Prostate gland (tissue), 2 donors: ENCODE data around the gene RBFOX2. TPM values are rescaled to one million over a fixed set of nuclear protein-coding genes. Genes with fewer than 3 reads are reported as not detected.

Experiments used
- DNase-seq: peaks from one replicate; pipeline ENCODE4 v3.0.0-alpha.2; 2019; ENCODE audit warnings: low spot score
- H3K27ac ChIP-seq, 2 donors: fragments of 200-600 bp; sonication (generic); 2 replicates each; pipeline ENCODE4 v1.5.1; 2017 to 2019
- H3K27me3 ChIP-seq: fragments of 200-600 bp; sonication (generic); replicated peaks from 2 replicates; pipeline ENCODE4 v1.5.1; 2019; ENCODE audit not compliant: insufficient read depth
- H3K36me3 ChIP-seq, 2 donors: fragments of 200-600 bp; sonication (generic); 1 replicate in 1 of 2; 2 replicates in 1 of 2; pipeline versions ENCODE4 v1.5.1 to v1.8.1; 2017 to 2019
- H3K4me1 ChIP-seq: fragments of 200-600 bp; sonication (generic); replicated peaks from 2 replicates; pipeline ENCODE4 v1.5.1; 2019
- H3K4me3 ChIP-seq, 2 donors: fragments of 200-600 bp; sonication (generic); 2 replicates each; pipeline ENCODE4 v1.5.1; 2017 to 2019
- H3K9me3 ChIP-seq: fragments of 200-600 bp; sonication (generic); 2 replicates; pipeline ENCODE4 v1.5.1; 2017
- POLR2A ChIP-seq: fragments of 450-650 bp; IDR thresholded peaks from one replicate; pipeline ENCODE4 v1.6.1; 2016; ENCODE audit warnings: antibody characterized with exemption, mild to moderate bottlenecking
- POLR2AphosphoS5 ChIP-seq: sonication (generic); formaldehyde crosslinking; IDR thresholded peaks from one replicate; pipeline ENCODE4 v1.6.1; 2017; ENCODE audit warnings: antibody characterized with exemption
- WGBS: methylation state at CpG from one replicate; pipeline ENCODE4 v1.1.5; 2018; 5-methylcytosine and 5-hydroxymethylcytosine counted together
- intact Hi-C: fragments of 100-400 bp; cut with DNase I; formaldehyde crosslinking; loops from one replicate; pipeline ENCODE4 v1.14.2; 2022
- total RNA-seq, 2 donors: library from RNA; depleted of rRNA; stranded (reverse); fragments of >200 nt; gene quantifications; one replicate each; pipeline ENCODE4 v1.1.0, GENCODE V29; 2016
- TF ChIP-seq, protein P1 (sequence below), 4 experiments: fragments of 200-600 bp in 2 of 4; fragments of 450-650 bp in 2 of 4; sonication (generic) in 2 of 4; IDR thresholded peaks; 1 replicate in 3 of 4; 2 replicates in 1 of 4; pipeline ENCODE4 v1.5.1; 2016 to 2019; ENCODE audit warnings: antibody characterized with exemption in 4 of 4, mild to moderate bottlenecking in 2 of 4, moderate library complexity in 2 of 4

The RBFOX2 gene
- total RNA-seq, 2 donors from 2014 or later: 59.8 to 79.4 TPM

DNA sequence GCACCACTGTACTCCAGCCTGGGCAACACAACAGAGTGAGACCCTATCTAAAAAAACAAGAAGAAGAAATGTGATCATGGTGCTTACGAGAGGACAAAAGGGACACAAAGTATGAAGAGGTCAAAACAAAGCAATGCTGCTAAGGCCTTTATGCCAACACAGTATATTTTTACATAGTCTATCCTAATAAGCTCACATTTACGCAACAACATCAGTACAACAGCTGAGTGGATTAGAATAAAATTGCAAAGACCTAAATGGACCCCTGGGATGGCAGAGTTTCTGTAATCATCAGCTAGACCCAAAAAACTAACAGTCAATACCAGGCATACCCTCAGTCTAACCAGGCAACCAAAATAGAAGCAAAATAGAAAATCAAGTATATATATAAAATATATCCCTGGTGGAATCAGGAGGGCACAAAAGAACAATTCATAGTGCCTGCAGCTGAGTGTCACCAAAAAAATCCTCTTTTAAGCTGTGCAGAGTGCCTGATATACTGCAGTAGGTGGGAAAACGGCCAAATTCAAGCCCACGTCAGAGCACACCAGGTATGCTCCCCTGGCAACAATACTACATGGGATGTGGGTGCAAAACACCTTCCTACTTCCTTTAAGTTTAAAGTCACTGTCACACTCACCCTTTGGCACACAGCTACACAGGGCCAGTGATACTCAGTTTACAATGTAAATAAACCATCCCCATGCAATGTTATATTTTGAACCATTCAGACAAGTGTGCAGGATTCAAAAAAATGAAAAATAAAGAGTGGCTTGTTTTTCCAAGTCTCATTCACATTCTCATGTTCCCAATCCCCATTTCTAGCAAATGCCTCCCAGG, 57.8 kb downstream of the RBFOX2 start:
- TF ChIP-seq, protein P1, sequence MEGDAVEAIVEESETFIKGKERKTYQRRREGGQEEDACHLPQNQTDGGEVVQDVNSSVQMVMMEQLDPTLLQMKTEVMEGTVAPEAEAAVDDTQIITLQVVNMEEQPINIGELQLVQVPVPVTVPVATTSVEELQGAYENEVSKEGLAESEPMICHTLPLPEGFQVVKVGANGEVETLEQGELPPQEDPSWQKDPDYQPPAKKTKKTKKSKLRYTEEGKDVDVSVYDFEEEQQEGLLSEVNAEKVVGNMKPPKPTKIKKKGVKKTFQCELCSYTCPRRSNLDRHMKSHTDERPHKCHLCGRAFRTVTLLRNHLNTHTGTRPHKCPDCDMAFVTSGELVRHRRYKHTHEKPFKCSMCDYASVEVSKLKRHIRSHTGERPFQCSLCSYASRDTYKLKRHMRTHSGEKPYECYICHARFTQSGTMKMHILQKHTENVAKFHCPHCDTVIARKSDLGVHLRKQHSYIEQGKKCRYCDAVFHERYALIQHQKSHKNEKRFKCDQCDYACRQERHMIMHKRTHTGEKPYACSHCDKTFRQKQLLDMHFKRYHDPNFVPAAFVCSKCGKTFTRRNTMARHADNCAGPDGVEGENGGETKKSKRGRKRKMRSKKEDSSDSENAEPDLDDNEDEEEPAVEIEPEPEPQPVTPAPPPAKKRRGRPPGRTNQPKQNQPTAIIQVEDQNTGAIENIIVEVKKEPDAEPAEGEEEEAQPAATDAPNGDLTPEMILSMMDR (IDR thresholded peaks at IDR 0.05): no peak
- TF ChIP-seq POLR2A (no peak), POLR2AphosphoS5 (no peak)
- Histone ChIP-seq H3K4me3 (no peak overlapping the region), H3K36me3 (no peaks in the 10 kb centered on the region), H3K4me1 (peaks cover 26% of the 10 kb centered on the region), H3K9me3 (no peaks in the 10 kb centered on the region), H3K27me3 (no peaks in the 10 kb centered on the region), H3K27ac (peak overlapping the region; percentile 43 to 47)
- intact Hi-C loops: loop anchor here (5.0 kb wide), 1 partner anchor 56 kb away; the partner anchor contains the start of gene RBFOX2
- WGBS: 55% methylated on average over 4 of the region's 4 CpGs
- no peak for DNase-seq

DNA sequence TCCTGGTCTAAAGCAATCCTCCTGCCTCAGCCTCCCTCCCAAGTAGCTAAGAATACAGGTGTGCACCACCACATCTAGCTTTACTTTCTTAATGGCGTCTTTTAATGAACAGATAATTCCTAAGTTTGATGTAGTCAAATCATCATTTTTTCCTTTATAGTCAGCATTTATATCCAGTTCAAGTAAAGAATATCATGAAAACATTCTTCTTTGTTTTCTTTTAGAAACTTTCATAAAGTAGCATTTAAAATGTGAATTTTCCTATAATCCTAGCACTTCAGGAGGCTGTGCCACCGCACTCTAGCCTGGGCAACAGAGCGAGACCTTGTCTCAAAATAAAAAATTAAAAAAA, 61.6 kb downstream of the RBFOX2 start:
- over 99% methylated on average over 3 of the region's 3 CpGs for WGBS
- Histone ChIP-seq H3K4me3 (no peak overlapping the region), H3K36me3 (no peaks in the 10 kb centered on the region), H3K4me1 (peaks cover 7% of the 10 kb centered on the region), H3K27me3 (no peaks in the 10 kb centered on the region), H3K27ac (no peak overlapping the region), H3K9me3 (no peaks in the 10 kb centered on the region)
- DNase-seq: no peak
- intact Hi-C loops: no loop called here
- TF ChIP-seq, protein P1 (IDR thresholded peaks at IDR 0.05): no peak

DNA sequence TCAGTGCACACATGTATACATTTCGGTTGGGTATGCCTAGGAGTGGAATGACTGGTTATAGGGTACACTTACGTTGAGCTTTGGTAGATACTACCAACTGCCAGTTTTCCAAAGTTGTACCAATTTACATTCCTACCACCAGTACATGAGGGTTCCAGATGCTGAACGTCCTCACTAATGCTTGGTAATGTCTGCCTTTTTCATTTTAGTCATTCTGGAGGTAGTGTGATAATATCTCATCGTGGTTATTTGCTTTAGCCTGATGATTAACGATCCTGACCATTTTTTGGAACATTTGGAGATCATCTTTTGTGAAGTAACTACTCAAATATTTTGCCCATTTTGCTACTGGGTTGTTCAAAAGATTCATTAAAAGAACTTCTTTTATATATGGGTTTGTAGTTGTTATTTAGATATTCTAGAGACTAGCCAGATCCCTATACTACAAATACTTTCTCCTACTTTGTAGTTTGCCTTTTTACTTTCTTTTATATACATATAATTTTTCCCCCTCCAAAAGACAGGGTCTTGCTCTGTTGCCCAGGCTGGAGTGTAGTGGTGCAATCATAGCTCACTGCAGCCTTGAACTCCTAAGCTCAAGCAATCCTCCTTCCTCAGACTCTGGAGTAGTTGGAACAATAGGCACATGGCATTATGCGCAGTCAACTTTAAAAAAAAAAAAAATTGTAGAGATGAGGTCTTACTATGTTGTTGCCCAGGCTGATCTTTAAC, 62.1 kb downstream of the RBFOX2 start:
- TF ChIP-seq, protein P1 (IDR thresholded peaks at IDR 0.05): no peak
- TF ChIP-seq POLR2AphosphoS5: no peak
- TF ChIP-seq POLR2A: no peak
- intact Hi-C loops: no loop called here
- no peak overlapping the region for H3K4me3 ChIP-seq
- H3K27ac ChIP-seq: no peak overlapping the region
- no peaks in the 10 kb centered on the region for H3K36me3 ChIP-seq
- 58% methylated on average over 6 of the region's 6 CpGs for WGBS
- H3K9me3 ChIP-seq: no peaks in the 10 kb centered on the region
- peaks cover 7% of the 10 kb centered on the region for H3K4me1 ChIP-seq
- DNase-seq: no peak
- H3K27me3 ChIP-seq: no peaks in the 10 kb centered on the region

DNA sequence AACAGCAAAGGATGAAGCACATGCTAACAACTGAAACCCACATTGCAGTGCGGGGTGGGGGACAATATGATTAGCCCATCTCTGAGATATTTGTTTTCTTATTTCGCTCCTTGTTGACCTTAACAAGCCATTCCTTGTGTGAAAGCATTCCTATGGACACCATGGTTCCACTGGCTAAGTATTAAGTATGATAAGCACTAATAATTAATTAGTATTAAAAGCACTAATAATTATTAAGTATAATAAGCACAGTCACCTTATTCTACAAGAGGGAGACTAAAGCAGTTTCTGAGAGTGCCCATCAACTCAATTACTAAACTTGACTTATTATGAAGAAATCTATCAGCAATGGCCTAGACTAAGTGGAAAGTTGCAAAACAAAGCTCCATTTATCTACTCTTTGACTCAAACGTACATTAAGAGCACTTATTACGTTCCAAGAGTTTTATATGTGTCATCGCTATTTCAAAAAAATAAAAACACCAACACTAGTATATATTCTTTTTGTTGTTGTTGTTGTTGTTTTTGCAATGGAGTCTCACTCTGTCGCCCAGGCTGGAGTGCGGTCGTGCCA, 65.3 kb downstream of the RBFOX2 start:
- H3K4me1 ChIP-seq: peaks cover 2% of the 10 kb centered on the region
- H3K9me3 ChIP-seq: no peaks in the 10 kb centered on the region
- DNase-seq: no peak
- no peaks in the 10 kb centered on the region for H3K27me3 ChIP-seq
- intact Hi-C loops: no loop called here
- TF ChIP-seq, protein P1 (IDR thresholded peaks at IDR 0.05): no peak
- TF ChIP-seq POLR2A (no peak), POLR2AphosphoS5 (no peak)
- no peak overlapping the region for H3K4me3 ChIP-seq
- H3K36me3 ChIP-seq: no peaks in the 10 kb centered on the region
- H3K27ac ChIP-seq: no peak overlapping the region
- 94% methylated on average over 8 of the region's 8 CpGs for WGBS
